ENCODE results near the gene KCTD20.

- TF ChIP-seq CTCF (conservative IDR thresholded peaks at IDR 0.05; ENCODE audit: low read length) (no peak), EZH2phosphoT487 (IDR thresholded peaks at IDR 0.05; ENCODE audit: borderline replicate concordance, low read depth, low read length) (no peak)
Measured at GRCh38 chr6:36404164-36404563, 38.6 kb upstream of the KCTD20 start.

Data from OCI-LY7 (cell line).